ENCODE results near the gene MED7.

MED7 gene

DNA sequence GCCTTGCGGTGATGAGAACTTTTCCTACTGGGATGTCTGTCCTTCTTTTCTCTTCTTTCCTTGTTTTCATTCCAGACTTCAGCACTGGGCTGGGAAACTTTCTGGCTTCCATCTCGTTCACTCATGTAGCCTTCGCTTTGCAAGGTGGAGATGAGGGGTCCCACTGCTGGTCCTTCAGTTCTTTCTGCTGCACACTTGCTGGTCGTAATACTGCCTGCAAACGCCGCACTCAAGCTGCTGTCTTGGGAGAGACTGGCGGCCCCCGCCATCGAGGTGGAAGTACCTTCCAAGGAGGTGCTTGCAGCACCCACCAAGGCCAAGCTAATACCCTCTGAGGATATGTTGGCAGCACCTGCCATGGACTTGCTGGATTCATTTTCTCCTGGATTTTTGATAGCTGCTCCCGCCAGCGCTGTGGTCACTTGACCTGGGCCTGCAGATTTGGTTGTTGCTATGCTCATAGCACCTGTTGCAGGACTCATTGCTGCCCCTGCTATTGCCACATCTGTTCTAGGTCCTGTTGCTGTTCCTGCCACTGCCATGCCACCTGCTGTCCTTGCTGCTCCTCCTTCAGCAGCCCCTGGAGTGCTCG lies 20.4 kb upstream of the MED7 start:
- no peak for DNase-seq

DNA sequence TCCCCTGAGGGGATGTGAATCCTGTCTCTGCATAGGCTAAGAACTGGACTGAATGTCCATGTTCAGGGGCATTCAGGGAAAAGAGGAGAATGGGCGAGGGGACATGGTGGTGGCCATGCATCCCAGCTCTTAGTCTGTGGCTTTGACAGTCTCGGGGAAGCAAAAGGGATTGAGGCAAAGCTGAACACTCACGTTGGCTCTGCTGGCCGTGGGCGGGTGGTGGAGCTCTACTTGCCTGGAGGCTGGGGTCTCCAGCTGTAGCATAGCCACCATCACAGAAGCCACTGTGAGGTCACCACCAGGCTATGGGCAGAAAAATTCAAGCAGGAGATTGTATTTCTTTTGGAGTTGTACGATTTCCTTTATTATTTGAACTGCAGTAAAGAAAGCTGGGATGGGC lies 19.3 kb upstream of the MED7 start:
- DNase-seq = no peak

DNA sequence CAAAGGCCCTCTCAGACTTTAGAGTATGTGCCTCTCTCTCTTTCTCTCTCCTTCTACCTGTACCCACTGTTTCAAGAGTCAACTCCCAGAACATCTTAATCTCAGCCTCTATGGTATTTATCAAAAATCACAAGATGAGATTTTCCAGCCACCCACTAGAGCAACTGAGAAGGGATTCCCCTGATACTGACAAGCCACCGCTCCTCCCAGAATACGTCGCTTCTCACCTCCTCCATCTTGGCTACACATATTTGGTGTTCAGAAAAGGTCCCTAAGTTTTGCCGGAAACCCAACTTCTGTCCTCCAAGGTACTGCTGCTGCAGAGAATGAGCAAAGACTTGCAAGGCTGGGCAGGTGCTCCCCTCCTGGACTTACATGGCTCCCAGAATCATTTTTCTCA lies 17.3 kb upstream of the MED7 start:
- peak; percentile 79 for DNase-seq

DNA sequence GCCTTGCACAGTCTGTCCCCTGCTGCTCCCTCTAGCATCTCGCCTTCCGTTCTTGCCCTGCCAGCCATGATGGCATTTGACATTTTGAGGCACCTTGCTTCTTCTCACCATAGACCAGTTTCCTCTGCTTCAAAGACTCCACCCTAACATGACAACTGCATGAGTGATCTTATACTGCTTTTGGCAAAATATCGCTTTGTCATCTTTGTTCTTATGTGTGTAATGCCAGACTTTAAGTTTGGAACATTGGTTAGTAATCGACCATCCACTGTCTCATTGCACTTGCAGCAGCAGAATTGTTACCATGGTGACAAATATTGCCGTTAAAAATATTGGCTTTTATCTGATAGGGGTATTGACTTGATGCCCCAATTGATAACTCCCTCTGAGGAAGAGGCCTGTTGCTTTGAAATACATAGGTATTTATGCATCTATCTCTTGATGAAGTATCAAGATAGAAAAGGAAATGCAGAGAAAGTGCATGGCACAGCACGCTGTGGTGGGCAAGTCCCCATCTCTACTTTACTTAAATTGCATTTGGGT lies 16.6 kb upstream of the MED7 start:
- DNase-seq = peak; percentile 84

DNA sequence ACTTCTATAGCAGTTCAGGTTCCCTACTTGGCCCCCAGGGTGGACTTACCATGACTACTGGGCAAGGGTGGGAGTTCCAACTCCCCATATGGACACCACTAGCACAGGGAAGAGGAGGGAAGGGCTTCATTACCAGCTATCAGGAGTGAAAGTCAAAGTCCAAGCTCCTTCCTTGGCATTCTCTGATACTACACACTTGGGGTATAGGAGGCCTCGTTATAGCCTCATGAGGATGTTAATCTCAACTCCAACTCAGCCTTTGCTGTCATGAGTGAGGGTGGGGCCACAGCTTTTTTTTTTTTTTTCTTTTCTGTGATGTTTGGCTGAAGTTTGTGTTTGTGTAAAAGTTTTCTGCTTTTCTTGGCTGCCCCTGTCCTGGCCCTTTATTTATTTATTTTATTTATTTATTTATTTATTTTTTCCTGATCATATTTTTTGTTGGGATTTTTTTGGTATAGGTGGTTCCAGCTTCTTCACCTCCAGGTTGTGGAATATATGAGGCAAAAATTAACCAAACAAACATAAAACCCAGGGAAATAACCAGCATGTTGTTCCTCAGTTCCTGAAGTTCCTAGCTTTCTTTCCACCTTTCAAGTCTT lies 14.7 kb upstream of the MED7 start:
- DNase-seq = no peak

DNA sequence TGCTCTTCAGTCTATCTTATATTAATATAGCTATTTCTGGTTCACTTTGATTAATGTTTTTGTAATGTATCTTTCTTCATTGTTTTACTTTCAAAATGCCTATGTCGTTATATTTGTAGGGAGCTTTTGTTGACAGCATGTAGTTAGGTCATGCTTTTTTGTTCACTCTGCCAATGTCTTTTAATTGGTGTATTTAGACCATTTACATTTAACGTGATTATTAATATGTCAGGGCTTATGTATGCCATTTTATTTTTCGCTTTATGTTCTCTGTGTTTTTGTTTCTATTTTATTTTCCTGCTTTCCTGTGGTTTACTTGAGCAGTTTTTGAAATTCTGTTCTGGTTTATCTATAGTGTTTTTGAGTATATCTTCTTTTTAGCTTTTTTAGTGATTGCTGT lies 12.6 kb upstream of the MED7 start:
- DNase-seq = no peak

DNA sequence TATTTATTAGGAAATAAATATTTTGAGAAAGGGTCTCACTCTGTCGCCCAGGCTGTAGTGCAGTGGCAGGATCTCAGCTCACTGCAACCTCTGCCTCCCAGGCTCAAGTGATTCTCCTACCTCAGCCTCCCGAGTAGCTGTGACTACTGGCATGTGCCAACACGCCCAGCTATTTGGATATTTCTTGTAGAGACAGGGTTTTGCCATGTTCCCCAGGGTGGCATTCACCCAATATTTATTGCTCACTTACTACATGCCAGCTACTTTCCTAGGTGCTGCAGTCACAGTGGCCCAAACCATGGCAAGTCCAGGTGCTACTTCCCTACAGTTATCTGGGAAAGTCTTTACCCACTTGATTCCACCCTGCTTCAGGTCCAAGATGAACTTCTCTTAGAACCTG lies 8.3 kb upstream of the MED7 start:
- DNase-seq = no peak

DNA sequence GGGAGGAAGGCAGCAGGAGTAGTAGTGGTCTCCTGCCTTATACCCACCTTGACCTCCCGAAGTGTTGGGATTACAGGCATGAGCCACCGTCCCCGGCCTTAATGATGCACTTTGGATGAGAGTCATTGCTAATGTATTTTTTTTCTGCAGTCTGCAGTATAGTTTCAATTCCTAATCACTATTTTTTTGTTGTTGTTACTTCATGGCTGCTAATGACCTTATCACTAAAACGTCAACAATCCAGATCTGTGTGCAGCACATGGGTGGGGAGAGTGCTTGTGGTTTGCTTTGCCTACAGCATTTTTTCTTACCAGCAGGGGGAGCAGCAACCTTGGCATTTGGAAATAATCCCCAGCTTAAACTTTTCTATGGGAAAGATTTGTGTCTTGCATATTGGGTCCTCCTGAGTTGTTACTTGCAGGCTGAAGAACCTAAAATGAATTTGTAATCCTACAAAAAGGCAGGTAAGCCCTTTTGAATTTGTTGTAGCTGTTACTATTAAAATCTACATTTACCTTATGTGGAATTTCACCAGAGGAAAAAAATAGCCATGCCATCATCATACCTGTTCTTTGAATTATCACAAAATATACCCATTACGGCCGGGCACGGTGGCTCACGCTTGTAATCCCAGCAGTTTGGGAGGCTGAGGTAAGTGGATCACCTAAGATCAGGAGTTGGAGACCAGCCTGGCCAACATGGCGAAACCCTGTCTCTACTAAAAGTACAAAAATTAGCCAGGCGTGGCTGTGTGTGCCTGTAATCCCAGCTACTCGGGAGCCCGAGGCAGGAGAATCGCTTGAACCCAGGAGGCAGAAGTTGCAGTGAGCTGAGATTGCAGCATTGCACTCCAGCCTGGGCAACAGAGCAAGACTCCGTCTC lies 6.3 kb upstream of the MED7 start:
- peak; percentile 89 for DNase-seq

DNA sequence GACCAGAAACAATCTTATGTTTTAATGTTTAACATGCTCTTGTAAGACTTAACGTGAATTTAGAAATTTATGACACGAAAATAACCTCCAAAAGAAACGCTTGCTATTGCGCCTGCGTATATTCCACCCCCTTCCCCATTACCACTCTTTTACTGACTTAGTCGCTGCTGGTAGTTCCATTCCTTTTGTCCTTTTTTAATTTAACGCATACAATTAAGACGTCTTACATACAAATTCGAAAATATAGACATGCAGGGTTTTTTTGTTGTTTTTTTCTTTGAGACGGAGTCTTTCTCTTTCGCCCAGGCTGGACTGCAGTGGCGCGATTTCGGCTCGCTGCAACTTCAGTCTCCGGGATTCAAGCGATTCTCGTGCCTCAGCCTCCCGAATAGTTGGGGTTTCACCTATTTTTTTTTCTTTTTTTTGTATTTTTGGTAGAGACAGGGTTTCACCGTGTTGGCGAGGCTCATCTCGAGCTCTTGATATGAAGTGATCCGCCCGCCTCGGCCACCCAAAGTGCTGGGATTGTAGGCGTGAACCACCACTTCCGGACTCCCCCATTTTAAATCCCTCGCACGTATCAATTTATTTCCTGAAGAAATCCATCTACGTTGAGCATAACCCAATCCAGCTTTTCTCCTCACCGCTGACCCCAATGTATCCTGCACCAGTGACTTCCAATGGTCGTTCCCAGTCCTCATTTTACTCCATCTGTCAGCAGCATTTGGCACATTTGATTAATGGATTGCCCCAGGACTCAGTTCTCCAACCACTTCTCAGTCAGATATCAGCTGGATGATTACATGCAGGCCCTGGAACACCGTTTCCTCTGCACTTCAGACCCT lies 684 bp upstream of the MED7 start:
- peak; percentile 60 for DNase-seq

DNA sequence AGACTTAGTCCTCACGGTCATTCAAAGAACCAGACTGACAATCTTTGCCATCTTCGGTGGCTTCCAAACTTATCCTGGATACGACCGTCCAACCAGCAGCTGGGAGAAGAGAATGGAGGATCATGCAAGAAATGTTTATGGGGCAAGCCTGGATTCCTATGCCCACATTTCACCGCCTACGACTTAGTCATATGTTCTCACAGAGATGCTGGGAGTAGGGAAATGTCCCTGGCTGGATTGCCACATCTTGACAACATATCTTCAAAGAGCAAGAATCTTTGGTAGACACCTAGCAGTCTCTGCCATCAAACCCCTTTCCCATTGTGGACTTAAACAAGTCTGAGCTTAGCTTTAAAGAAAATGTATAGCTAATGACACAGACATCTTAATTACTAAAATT lies 5.0 kb downstream of the MED7 start:
- DNase-seq = no peak

DNA sequence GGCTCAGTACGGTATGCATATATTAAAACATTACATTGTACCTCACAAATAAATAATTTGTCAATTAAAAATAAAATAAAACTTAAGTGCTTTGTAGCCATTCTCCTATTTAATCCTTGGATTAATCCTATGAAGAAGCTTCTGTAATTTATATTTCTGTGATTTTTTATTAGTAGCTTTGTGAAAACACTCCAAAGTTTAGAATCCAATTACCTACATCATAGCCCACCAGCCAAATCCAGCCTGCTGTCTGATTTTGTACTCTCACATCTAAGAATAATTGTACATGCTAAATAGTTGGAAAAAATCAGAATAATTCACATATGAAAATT lies 10.4 kb downstream of the MED7 start:
- DNase-seq = no peak

DNA sequence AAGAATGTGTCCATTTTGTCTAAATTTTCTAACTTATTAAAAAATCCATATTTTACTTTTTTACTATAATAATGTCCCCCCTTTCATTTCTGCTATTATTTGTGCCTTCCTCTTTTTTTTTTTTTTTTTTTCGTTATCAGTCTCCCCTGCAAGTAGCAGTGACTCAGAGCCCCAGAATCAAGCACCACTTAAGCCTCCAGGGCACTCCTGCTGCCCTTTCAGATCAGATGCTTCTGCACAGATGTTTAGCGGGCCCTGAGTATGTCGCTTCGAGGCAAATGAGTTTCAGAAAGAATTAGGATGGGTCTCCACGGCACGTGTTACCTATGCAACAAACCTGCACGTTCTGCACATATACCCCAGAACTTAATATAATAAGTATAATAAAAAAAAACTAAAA lies 11.7 kb downstream of the MED7 start:
- no peak for DNase-seq

DNA sequence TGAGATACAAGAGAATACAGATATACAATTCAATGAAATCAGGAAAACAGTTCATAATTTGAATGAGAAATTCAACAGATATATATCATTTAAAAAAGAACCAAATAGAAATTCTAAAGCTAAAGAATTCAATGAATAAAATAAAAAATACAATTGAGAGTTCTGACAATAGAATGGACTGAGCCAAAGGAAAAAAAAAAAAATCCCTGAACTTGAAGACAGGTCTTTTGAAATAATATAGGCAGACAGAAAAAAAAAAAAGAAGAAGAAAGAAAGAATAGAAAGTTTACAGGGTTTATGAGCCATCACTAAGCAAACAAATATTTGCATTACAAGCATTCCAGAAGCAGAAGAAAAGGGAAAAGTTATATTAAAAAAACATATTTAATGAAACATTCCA lies 21.0 kb downstream of the MED7 start:
- DNase-seq = no peak

DNA sequence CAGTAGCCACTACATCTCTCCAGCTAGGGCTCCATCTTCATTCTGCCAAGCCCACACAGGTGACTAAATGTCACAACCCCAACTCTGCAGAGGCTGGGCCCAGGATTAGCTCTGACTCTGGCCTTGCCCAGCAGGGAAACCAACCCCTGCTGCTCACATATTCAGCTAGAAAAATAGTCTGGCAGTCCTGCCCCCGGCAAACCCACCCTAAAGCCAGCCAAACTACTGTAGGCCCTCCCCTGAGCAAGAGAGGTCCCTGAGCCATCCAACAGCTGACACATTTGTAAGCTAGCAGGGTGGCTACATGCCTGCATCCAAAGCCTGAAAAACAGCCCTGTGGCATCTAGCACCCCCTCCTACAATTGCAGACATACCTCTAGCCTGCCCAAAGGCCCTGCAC lies 22.6 kb downstream of the MED7 start:
- DNase-seq = no peak

DNA sequence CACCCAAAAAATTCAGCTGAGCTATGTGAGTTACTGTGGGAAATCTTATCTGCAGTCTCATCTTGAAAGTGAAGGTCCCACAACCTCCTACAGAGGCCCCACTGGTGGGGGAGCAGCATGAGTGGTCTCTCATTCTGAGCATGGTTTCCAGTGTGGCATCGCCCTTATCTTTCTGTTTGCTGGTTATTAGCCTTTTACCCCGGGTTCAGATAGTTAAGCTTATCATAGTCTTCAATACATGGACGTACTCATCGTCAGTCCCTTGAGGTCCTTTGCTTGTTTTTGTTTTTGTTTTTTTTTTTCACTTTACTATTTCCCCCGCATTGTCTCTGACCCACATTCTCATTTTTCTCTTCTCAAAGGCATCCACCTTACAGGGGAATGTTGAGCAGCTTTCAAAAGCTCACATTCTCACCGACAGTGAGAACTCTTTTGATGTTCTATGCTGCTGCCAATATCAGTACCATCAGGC lies 26.1 kb downstream of the MED7 start:
- DNase-seq = no peak

DNA sequence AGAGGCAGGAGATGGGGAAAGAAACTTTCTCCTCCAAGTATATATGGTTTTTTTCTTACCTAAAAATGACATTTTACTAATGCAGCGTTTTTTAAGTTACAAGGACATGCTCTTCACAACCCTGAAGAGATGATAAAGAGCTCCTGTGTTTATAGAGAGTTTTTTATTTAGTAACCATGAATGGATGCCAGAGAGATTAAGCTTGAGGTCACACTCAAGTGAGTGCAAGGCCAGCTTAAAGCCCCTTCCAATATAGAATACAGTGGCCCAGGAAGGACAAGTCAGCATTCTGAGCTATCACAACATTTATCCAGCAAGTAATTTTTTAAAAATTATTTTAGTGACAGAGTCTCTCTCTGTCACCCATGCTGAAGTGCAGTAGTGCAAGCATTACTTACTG lies 27.2 kb downstream of the MED7 start:
- no peak for DNase-seq

DNA sequence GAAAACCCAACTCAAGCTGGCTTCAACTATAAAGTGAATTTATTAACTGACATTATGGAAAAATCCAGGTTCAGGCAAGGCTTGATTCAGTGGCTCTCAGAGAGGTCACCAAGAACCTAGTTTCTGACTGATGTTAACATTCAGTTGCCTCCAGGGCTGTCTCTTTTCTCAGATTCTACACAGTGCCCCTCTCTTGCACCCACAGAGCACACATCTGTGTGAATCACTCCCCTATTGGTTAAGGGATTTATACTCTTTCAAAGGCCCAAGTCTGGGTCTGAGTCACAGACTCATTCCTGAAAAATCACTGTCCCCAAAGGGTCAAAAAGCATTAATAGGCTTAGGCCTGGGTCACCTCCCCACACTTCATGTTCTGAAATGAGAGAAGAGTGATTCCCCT lies 27.7 kb downstream of the MED7 start:
- no peak for DNase-seq

DNA sequence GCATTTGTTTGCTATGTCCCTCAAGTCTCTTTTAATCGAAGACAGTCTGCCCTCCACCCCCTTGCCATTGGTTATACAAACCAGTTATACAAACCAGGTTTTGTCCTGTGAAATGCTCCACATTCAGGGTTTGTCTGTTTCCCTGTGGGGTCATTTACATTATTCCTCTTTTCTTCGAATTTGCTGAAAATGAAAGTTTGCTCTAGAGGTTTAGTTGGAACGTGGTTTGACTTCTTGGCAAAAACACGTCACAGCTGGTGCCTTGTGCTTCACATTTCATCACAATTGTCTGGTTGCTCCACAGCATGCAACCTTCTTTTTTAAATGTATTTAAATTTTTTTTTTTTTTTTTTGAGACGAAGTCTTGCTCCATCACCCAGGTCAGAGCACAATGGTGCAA lies 29.7 kb downstream of the MED7 start:
- no peak for DNase-seq

DNA sequence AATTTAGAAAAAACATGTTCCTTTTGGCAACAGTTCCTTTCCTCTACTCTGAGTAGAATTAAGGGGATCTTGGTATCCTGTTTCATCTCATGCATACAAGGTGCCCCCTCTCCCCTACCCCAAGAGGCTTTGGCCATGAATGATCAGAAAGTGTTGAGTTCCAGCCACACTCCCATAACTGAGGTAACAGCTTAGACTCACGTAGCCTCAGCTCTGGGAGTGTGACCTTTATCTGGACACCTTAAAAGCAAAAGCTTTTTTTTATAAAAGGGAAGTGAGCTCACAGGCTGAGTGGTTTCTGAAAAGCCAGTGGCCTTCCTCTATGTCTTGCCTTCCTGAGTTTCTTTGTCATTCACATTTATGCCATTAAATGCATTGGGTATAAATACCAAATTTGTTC lies 32.9 kb downstream of the MED7 start:
- DNase-seq = peak; percentile 39

DNA sequence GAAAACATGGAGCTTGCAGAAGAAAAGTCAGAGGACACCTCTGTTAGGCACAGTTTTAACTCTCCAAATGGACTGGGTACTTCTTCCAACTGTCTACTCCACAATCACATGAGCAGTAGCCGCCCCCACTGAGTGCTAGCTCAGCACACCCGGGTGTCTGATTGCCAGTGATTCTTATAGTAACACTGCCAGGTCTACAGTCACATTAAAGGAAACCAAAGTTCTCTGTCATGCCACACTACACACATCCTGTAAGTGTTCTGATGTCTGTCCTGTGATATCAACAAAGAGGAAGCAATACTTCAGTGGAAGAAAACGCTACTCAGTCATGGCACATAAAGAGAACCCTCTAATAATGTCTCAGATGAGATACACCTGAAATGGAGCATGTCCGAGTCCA lies 33.7 kb downstream of the MED7 start, which contains the start of gene HAVCR2:
HAVCR2 (minus strand) TSS at position 69 of the 400 bp plus-strand sequence; CDS start at position 8, 61 bp downstream.
- DNase-seq = peak; percentile 57

DNA sequence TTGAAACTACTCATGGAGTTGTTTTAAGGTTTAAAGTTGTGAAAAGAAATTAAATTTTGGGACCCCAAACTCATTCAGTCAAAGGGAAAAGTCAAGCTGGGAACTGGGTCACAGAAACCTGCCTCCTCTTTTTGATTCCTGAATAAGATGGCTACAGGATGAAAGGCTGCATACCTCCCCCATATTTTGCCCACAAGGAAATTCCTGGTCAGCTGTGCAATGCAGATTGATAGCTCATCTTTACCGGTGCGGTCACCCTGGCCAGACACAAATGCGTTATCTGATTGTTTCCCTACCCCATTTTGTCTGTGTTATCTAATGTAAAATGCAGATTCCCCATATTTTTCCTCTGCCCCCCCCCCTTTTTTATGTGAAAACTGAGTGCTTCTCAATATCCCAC lies 35.2 kb downstream of the MED7 start:
- no peak for DNase-seq

DNA sequence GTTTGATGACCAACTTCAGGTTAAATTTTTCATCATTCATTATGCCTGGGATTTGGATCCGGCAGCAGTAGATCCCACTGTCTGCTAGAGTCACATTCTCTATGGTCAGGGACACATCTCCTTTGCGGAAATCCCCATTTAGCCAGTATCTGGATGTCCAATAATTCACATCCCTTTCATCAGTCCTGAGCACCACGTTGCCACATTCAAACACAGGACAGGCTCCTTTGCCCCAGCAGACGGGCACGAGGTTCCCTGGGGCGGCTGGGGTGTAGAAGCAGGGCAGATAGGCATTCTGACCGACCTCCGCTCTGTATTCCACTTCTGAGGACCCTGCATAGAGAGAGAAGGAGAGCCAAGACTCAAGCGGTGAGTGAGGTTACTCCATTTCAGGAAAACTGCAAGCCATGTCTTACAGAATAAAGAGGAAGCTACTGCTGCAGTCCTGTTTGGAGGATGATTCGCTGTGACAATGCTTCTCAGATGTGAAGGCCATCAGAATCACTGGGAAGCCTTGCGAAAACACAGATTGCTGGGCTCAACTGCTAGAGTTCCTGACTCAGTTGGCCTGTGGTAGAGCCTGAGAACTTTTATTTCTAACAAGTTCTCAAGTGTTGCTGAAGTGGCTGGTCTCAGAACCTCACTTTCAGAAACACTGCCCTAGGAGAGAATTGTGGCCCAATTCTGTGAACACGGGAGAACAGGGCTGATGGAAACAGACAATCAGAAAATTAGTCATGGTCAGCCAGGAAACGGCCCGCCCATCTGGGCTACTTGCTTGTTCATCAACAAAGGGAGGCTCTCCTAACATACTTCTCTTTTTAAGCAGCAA lies 35.8 kb downstream of the MED7 start:
- no peak for DNase-seq
